Endothelial cell of umbilical vein (primary cell): ENCODE measurements around the gene PDHX.

Experiments
- CTCF ChIP-seq, 2 donors: IDR thresholded peaks; 1 replicate in 1 of 2; 2 replicates in 1 of 2; pipeline ENCODE4 v1.5.1; 2011; ENCODE audit warnings: low read length in 2 of 2, mild to moderate bottlenecking in 2 of 2, moderate library complexity in 2 of 2, control low read depth in 1 of 2, inconsistent platforms in 1 of 2, low read depth in 1 of 2; ENCODE audit not compliant: insufficient read depth in 1 of 2; ENCODE audit errors: extremely low read depth in 1 of 2
- EZH2 ChIP-seq: IDR thresholded peaks from 2 replicates; pipeline ENCODE4 v1.6.1; 2012; ENCODE audit warnings: borderline replicate concordance, low read depth, mild to moderate bottlenecking, moderate library complexity, low read length, inconsistent platforms; ENCODE audit not compliant: severe bottlenecking
- POLR2AphosphoS5 ChIP-seq: IDR thresholded peaks from 2 replicates; pipeline ENCODE4 v1.6.1; 2012; ENCODE audit warnings: low read depth, mild to moderate bottlenecking, control low read depth, low read length, moderate library complexity; ENCODE audit not compliant: insufficient read depth

- TF ChIP-seq POLR2AphosphoS5, result no peak
- TF ChIP-seq CTCF (IDR thresholded peaks at IDR 0.05; ENCODE audit: extremely low read depth in 1 of 2, insufficient read depth in 1 of 2, low read depth in 1 of 2, low read length in 2 of 2), result no peak
- no peak for TF ChIP-seq EZH2
These were observed 29.2 kb upstream of the PDHX start for GRCh38 chr11:34887260-34887659.
